ENCODE data around the gene DMBT1. TPM values are rescaled to one million over a fixed set of nuclear protein-coding genes. Genes with fewer than 3 reads are reported as not detected.

DMBT1 gene
- total and polyA plus RNA-seq, 4 experiments from 2014 or later: not detected

DNA sequence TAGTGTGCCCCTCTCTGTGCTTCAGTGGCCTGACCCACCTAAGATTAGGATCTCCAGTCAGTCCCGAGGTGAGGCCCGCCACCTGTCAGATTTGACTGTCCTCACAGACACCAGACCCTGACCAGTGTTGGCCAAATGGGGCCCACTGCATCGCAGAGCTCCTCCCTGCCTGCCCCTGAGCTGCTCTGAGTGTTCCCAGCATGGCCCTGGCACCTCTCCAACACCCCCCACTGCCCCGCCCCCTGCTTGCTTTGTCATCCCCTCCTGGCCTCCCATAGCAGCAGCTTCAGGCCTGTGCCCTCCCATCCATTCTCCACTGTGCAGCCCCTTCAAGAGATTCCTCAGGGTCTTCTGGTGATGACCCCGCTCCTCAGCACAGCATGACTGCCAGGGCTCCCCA, 71.5 kb downstream of the DMBT1 start:
- H3K27ac Mint-ChIP-seq: no peak overlapping the region
- no peaks in the 10 kb centered on the region for H3K36me3 Mint-ChIP-seq
- no peaks in the 10 kb centered on the region for H3K27me3 ChIP-seq (ENCODE audit: insufficient read depth, low read length)
- H3K4me1 ChIP-seq (ENCODE audit: insufficient read depth, low read length): no peaks in the 10 kb centered on the region
- DNase-seq: no peak
- ChIA-PET CTCF (ENCODE audit: partially characterized antibody) (no interaction called here), POLR2A (ENCODE audit: partially characterized antibody) (no interaction called here)
- H3K4me1 Mint-ChIP-seq: no peaks in the 10 kb centered on the region
- H3K27me3 Mint-ChIP-seq: peaks cover 1 to 6% of the 10 kb centered on the region in 2 donors
- no peaks in the 10 kb centered on the region for H3K9me3 Mint-ChIP-seq
- intact Hi-C loops (cut with micrococcal nuclease): no loop called here
- no peak overlapping the region for H3K27ac ChIP-seq (ENCODE audit: low read depth, low read length)
- H3K36me3 ChIP-seq (ENCODE audit: insufficient read depth, low read length): no peaks in the 10 kb centered on the region
- no peaks in the 10 kb centered on the region for H3K9me3 ChIP-seq (ENCODE audit: control insufficient read depth in 1 of 2, low read length in 2 of 2)
- H3K4me3 Mint-ChIP-seq: no peak overlapping the region
- H3K4me3 ChIP-seq (ENCODE audit: low read length in 2 of 2): no peak overlapping the region

DNA sequence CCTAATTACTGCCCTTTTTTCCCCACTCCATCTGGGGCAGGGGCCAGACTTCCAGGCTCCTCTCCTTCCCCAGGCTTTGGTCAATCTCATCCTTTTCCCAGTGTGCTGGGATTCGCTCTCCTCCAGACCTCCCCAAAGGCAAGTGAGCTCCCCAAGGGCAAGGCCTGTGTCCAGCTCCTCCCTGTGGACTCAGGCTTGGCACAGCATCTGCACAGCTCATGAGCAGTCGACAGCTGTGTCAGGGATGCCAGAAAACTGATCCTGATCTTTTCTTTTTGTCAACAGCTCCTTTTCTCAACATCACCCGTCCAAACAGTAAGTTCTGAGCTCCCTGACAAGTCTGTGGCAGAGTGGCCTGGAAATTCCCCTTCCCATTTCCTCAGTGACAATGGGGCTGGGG, 72.0 kb downstream of the DMBT1 start:
- intact Hi-C loops (cut with micrococcal nuclease): no loop called here
- Mint-ChIP-seq H3K4me1 (no peaks in the 10 kb centered on the region), H3K4me3 (no peak overlapping the region), H3K36me3 (no peaks in the 10 kb centered on the region), H3K27ac (no peak overlapping the region), H3K9me3 (no peaks in the 10 kb centered on the region), H3K27me3 (peaks cover 1 to 6% of the 10 kb centered on the region in 2 donors)
- no peak for DNase-seq
- Histone ChIP-seq H3K4me1 (ENCODE audit: insufficient read depth, low read length) (no peaks in the 10 kb centered on the region), H3K9me3 (ENCODE audit: control insufficient read depth in 1 of 2, low read length in 2 of 2) (no peaks in the 10 kb centered on the region), H3K36me3 (ENCODE audit: insufficient read depth, low read length) (no peaks in the 10 kb centered on the region), H3K4me3 (ENCODE audit: low read length in 2 of 2) (no peak overlapping the region), H3K27ac (ENCODE audit: low read depth, low read length) (no peak overlapping the region), H3K27me3 (ENCODE audit: insufficient read depth, low read length) (no peaks in the 10 kb centered on the region)
- CTCF ChIA-PET (ENCODE audit: partially characterized antibody): no interaction called here
- POLR2A ChIA-PET (ENCODE audit: partially characterized antibody): no interaction called here

DNA sequence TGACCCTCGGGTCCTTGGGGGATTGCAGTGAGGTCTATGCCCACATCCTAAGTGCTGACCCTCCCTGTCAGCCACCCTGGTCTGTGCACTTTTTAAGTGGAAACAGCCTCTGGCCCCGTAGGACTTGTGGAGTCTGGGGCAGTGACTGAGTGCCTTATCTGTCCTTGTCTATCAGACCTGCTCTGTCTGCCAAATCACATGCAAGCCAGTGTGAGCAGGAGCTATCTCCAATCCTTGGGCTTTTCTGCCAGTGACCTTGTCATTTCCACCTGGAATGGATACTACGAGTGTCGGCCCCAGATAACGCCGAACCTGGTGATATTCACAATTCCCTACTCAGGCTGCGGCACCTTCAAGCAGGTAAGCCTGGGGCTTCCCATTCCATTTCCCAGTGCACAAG, 76.4 kb downstream of the DMBT1 start:
- Mint-ChIP-seq H3K36me3 (no peaks in the 10 kb centered on the region), H3K4me3 (no peak overlapping the region), H3K4me1 (no peaks in the 10 kb centered on the region), H3K9me3 (no peaks in the 10 kb centered on the region), H3K27me3 (peaks cover 3 to 12% of the 10 kb centered on the region in 2 donors), H3K27ac (no peak overlapping the region)
- Histone ChIP-seq H3K4me3 (ENCODE audit: low read length in 2 of 2) (no peak overlapping the region), H3K27me3 (ENCODE audit: insufficient read depth, low read length) (no peaks in the 10 kb centered on the region), H3K27ac (ENCODE audit: low read depth, low read length) (no peak overlapping the region), H3K36me3 (ENCODE audit: insufficient read depth, low read length) (no peaks in the 10 kb centered on the region), H3K4me1 (ENCODE audit: insufficient read depth, low read length) (no peaks in the 10 kb centered on the region), H3K9me3 (ENCODE audit: control insufficient read depth in 1 of 2, low read length in 2 of 2) (no peaks in the 10 kb centered on the region)
- POLR2A ChIA-PET (ENCODE audit: partially characterized antibody): no interaction called here
- no peak for DNase-seq
- CTCF ChIA-PET (ENCODE audit: partially characterized antibody): no interaction called here
- intact Hi-C loops (cut with micrococcal nuclease): no loop called here

DNA sequence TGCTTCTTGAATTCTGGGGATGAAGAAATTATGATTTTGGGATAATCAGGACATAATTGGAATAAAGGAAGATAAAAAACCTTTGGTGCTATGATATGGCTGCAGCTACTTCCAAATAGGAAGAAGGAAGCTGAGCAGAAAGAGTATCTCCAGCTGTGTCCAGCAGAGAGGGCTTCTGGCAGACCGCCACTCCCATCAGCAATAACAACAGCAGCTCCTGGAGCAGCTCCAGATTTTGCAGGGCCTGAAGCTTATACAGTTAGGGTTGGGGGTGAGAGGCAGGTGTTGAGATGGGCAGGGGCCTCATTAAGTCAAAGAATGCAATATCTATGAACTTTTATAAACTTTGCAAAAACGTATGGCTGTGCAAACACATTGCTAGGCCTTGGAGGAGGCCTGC, 76.8 kb downstream of the DMBT1 start:
- Histone ChIP-seq H3K4me1 (ENCODE audit: insufficient read depth, low read length) (no peaks in the 10 kb centered on the region), H3K4me3 (ENCODE audit: low read length in 2 of 2) (no peak overlapping the region), H3K27ac (ENCODE audit: low read depth, low read length) (no peak overlapping the region), H3K36me3 (ENCODE audit: insufficient read depth, low read length) (no peaks in the 10 kb centered on the region), H3K27me3 (ENCODE audit: insufficient read depth, low read length) (no peaks in the 10 kb centered on the region), H3K9me3 (ENCODE audit: control insufficient read depth in 1 of 2, low read length in 2 of 2) (no peaks in the 10 kb centered on the region)
- Mint-ChIP-seq H3K4me3 (no peak overlapping the region), H3K27ac (no peak overlapping the region), H3K27me3 (peaks cover 3 to 12% of the 10 kb centered on the region in 2 donors), H3K4me1 (no peaks in the 10 kb centered on the region), H3K9me3 (no peaks in the 10 kb centered on the region), H3K36me3 (no peaks in the 10 kb centered on the region)
- ChIA-PET CTCF (ENCODE audit: partially characterized antibody) (no interaction called here), POLR2A (ENCODE audit: partially characterized antibody) (no interaction called here)
- intact Hi-C loops (cut with micrococcal nuclease): no loop called here
- DNase-seq: no peak

DNA sequence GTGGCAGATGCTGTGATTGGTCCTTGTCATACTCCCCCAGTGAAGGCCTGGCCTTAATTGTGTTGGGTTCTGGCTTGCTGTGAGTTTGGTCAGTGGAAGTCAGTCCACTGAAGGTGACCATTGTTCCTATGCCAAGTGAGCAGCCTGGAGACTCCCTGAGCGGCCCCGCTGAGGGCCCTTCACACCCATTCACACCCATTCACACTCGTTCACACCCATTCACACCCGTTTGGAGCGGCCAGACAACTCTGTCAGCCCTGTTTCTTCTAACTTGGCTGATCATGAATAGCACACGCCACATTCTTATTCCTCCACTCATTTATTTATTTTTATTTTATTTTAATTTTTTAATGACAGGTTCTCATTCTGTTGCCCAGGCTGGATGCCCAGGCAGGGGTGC, 77.6 kb downstream of the DMBT1 start:
- no peaks in the 10 kb centered on the region for H3K9me3 Mint-ChIP-seq
- H3K4me1 Mint-ChIP-seq: no peaks in the 10 kb centered on the region
- H3K4me3 Mint-ChIP-seq: no peak overlapping the region
- ChIA-PET POLR2A (ENCODE audit: partially characterized antibody) (no interaction called here), CTCF (ENCODE audit: partially characterized antibody) (interaction anchor here (1.2 kb wide), 1 partner anchor 370 kb away, joined by 3 read pairs; no protein-coding TSS in a partner anchor)
- no peaks in the 10 kb centered on the region for H3K36me3 ChIP-seq (ENCODE audit: insufficient read depth, low read length)
- no peaks in the 10 kb centered on the region for H3K27me3 ChIP-seq (ENCODE audit: insufficient read depth, low read length)
- no peak overlapping the region for H3K4me3 ChIP-seq (ENCODE audit: low read length in 2 of 2)
- no peak for DNase-seq
- H3K27me3 Mint-ChIP-seq: peaks cover 3 to 12% of the 10 kb centered on the region in 2 donors
- no peak overlapping the region for H3K27ac ChIP-seq (ENCODE audit: low read depth, low read length)
- no peaks in the 10 kb centered on the region for H3K36me3 Mint-ChIP-seq
- H3K9me3 ChIP-seq (ENCODE audit: control insufficient read depth in 1 of 2, low read length in 2 of 2): no peaks in the 10 kb centered on the region
- H3K4me1 ChIP-seq (ENCODE audit: insufficient read depth, low read length): no peaks in the 10 kb centered on the region
- H3K27ac Mint-ChIP-seq: no peak overlapping the region
- intact Hi-C loops (cut with micrococcal nuclease): no loop called here

DNA sequence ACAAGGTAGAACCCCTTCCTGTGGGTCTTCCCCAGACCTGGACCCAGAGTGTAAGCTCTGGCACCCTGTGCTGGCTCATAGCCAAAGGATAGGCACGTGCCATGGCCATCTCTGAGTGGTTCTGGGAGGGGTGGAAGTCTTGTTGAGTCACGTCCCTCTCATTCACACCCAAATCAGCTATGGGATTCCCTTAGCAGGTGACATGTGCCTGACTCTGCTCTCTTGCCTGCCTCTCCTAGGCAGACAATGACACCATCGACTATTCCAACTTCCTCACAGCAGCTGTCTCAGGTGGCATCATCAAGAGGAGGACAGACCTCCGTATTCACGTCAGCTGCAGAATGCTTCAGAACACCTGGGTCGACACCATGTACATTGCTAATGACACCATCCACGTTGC, 79.2 kb downstream of the DMBT1 start:
- no peaks in the 10 kb centered on the region for H3K9me3 Mint-ChIP-seq
- H3K4me1 Mint-ChIP-seq: no peaks in the 10 kb centered on the region
- POLR2A ChIA-PET (ENCODE audit: partially characterized antibody): no interaction called here
- H3K4me3 Mint-ChIP-seq: no peak overlapping the region
- Histone ChIP-seq H3K27me3 (ENCODE audit: insufficient read depth, low read length) (no peaks in the 10 kb centered on the region), H3K9me3 (ENCODE audit: control insufficient read depth in 1 of 2, low read length in 2 of 2) (no peaks in the 10 kb centered on the region), H3K36me3 (ENCODE audit: insufficient read depth, low read length) (no peaks in the 10 kb centered on the region), H3K4me1 (ENCODE audit: insufficient read depth, low read length) (no peaks in the 10 kb centered on the region), H3K4me3 (ENCODE audit: low read length in 2 of 2) (no peak overlapping the region), H3K27ac (ENCODE audit: low read depth, low read length) (no peak overlapping the region)
- H3K27me3 Mint-ChIP-seq: peaks cover 2 to 18% of the 10 kb centered on the region in 2 donors
- DNase-seq: no peak
- H3K36me3 Mint-ChIP-seq: no peaks in the 10 kb centered on the region
- intact Hi-C loops (cut with micrococcal nuclease): no loop called here
- no peak overlapping the region for H3K27ac Mint-ChIP-seq
- CTCF ChIA-PET (ENCODE audit: partially characterized antibody): no interaction called here

DNA sequence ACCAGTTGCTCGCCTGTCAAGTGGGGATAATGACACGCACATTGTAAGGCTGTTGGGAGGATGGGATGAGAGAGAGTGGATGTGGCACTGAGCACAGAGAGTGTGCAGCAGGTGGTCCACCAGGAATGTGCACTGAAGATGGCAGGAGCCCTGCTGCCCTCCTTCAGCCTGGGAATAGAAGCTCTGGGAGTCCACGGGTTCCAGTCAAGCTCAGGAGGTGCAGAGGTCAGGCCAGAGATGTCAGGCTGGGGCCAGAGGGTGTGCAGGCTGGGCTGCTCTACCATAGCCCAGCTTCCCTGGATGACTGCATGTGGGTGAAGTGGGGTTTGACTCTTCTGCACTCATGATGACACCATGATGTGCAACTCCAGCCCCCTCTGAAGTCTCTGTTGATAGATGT, 80.4 kb downstream of the DMBT1 start:
- CTCF ChIA-PET (ENCODE audit: partially characterized antibody): no interaction called here
- POLR2A ChIA-PET (ENCODE audit: partially characterized antibody): no interaction called here
- H3K4me3 ChIP-seq (ENCODE audit: low read length in 2 of 2): no peak overlapping the region
- intact Hi-C loops (cut with micrococcal nuclease): no loop called here
- no peaks in the 10 kb centered on the region for H3K36me3 Mint-ChIP-seq
- H3K36me3 ChIP-seq (ENCODE audit: insufficient read depth, low read length): no peaks in the 10 kb centered on the region
- H3K4me1 ChIP-seq (ENCODE audit: insufficient read depth, low read length): no peaks in the 10 kb centered on the region
- no peaks in the 10 kb centered on the region for H3K4me1 Mint-ChIP-seq
- peaks cover 2 to 20% of the 10 kb centered on the region in 2 donors for H3K27me3 Mint-ChIP-seq
- no peak overlapping the region for H3K27ac ChIP-seq (ENCODE audit: low read depth, low read length)
- H3K9me3 ChIP-seq (ENCODE audit: control insufficient read depth in 1 of 2, low read length in 2 of 2): no peaks in the 10 kb centered on the region
- DNase-seq: no peak
- no peaks in the 10 kb centered on the region for H3K9me3 Mint-ChIP-seq
- no peak overlapping the region for H3K27ac Mint-ChIP-seq
- no peaks in the 10 kb centered on the region for H3K27me3 ChIP-seq (ENCODE audit: insufficient read depth, low read length)
- H3K4me3 Mint-ChIP-seq: no peak overlapping the region
